ENCODE measurements around the gene PHPT1. TPM values are rescaled to one million over a fixed set of nuclear protein-coding genes. Genes with fewer than 3 reads are reported as not detected.

PHPT1 gene
- 185 and 194 TPM in 2 replicates for total RNA-seq

DNA sequence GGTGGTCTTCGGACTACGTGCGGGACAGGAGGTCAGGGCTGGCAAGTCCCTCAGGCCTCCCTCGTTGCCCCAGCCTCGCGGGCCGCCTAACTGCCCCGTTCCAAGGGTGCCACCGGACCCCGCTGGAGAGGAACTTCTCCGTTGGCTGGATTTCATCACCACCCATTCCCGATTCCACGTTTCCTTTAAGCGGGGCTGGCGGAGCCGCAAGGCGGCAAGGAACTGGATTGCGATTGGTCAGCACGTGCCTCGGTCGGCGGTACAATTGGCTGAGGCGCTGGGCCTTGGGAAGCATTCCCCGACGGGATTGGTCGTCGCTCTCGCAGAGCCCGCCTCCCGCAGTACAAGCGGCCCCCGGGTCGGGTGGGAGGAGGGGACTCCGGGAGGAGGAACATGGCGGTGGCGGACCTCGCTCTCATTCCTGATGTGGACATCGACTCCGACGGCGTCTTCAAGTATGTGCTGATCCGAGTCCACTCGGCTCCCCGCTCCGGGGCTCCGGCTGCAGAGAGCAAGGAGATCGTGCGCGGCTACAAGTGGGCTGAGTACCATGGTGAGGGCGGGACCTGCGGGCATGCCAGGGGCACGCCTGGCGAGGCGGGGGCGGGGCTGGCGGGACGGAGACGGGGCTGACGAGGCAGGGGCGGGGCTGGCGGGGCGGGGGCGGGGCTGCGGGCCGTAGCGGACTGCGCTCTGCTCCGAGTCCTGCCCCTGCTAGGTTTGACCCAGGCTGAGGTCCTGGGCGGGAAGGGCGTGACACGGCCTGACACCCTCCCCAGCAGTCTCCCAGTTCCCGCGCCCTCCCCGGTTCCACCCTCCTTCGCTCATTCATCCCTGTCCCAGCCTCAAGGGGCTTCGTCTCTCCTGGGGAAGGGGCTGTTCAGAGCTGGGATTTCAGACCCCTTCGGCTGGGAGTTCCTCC lies at the start of gene PHPT1:
TSS of gene PHPT1 (plus strand) at position 372 of the 922 bp plus-strand sequence. CDS start at position 394, 22 bp downstream.

DNA sequence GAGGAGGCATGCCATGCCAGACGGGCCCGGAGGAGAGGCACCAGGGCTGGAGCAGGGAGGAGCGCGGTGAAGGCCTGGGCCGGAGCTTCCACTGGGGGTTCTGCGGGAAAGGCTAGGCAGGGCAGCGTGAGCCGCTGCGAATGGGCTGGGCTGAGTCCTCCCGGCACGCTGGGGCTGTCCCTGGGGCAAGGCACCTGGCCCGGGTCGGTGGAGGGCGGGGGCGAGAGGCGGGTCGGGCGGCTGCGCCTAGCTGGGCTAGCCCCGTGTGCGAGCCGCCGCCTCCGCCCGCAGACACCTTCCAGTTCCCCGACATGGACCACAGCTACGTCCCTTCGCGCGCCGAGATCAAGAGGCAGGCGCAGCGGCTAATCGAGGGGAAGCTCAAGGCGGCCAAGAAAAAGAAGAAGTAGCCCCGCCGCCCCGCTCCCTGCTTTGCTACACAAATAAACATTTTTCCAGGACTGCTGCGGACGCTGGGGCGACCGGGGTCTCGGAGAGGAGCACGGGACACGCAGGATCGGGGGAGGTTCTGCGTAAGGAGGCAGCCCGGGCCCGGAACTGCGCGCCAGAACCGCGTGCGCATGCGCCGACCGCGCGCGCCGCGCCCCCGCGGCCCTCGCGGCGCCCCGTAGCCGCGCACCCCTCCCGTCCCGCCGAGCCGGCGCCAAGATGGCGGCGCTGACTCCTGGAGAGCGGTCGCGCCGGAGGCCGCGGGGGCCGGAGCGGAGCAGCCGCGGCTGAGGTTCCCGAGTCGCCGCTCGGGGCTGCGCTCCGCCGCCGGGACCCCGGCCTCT lies 41.7 kb upstream of the PHPT1 start, which contains the start of gene RABL6:
TSS of gene RABL6 (plus strand) at position 668 of the 794 bp plus-strand sequence. CDS start 249 bp downstream, outside the sequence.

DNA sequence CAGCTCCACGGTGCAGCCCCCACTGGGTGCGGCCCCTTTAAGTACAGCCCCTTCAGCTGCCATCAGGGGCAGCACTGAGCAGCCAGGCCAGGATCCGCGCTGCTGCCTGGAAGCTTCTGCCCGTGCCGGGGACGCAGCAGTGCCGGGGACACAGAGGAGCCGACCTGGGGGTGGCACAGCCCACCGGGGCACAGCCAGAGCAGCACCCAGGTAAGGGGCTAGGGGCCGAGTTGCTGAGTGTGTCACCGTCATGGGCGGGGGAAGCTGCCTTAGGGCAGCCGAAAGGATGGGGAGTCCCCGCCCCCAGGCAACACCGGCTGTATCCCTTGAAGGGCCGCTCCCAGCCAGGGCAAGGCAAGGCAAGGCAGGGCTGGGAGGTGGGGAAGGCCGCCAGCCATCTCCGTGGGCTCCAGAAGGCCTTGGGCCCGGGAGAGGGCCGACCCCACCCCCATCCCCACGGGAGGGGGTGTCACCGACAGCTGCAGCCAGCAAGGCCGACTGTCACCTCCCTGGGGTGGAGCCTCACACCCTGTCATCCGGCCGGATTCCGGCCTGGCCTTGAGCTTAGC lies 6.7 kb upstream of the PHPT1 start, which contains the start of gene AJM1:
TSS of gene AJM1 (plus strand) at position 99 of the 569 bp plus-strand sequence. CDS start 1,937 bp downstream, outside the sequence.

DNA sequence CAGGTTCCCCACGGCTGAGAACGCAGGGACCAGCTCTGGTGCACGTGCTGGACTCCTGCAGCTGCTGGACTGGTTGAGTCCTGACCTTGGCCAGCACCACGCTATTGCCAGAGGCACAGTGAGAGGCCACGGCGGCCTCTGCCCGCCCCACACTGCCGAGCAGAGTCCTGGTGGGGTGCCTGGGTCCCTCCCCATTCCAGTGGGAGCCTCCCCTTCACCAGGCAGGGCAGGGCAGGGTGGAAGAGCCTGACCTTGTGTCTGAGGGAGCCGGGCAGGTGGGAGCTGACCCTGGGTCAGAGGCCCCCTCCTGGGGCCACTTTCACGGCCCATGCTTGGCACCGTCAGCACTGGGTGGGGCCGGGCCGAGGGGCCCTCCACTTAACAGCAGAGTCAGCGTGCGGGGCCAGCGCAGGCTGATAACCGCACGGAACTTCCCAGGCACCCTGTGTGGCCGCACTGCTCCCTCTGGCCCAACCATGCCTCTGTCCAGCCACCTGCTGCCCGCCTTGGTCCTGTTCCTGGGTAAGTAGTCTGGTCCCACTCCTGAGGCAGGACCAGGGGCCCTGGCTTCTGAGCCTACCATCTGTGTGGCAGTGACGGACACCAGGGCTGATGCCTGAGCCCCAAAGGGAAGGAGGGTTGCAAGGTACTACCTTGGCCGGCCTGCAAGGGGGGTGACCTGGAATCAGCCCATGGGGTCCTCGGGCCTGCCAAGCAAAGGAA lies 2.9 kb downstream of the PHPT1 start, which contains the start of gene MAMDC4:
TSS of gene MAMDC4 (plus strand) at position 406 of the 723 bp plus-strand sequence. CDS start at position 477, 71 bp downstream.

DNA sequence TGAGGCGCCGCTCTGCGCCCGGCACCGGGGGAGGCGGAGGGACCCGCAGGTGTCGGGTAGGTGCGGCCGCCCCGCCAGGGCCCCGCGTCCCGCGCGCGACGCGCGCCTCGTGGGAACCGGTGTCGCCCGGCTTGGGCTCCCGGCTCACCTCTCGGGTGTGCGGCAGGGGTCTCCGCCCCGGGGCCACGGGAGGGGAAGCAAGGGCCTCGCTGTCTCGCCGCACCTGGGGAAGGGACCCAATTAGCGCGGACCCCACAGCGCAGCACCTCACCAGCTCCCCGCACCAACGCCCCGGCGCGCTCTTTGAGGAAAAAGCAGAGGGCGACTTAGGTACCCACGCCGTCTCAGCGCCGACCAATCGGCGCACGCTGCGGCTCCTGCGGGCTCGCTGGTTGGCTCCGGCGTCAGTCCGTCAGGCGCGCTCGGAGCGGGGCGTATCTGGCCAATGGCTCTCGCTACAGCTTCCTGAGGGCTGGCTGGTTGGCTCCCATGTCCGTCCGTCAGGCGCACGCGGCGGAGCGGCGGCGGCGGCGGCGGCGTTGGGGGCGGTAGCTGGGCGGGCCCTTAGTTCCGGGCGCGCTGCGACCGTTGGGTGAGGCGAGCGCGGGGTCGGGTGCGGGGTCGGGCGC lies 36.9 kb downstream of the PHPT1 start, which contains the start of gene TRAF2:
TSS of gene TRAF2 (plus strand) at position 567 of the 629 bp plus-strand sequence. CDS start 12,225 bp downstream, outside the sequence.

Other genes starting within 250 kb of the PHPT1 start
- gene EGFL7, start 186.5 kb upstream of the PHPT1 start, total RNA-seq: 364 and 407 TPM in 2 replicates
- 38.1 and 43.9 TPM in 2 replicates for gene AGPAT2, start 162.0 kb upstream of the PHPT1 start, total RNA-seq
- 53.4 and 56.1 TPM in 2 replicates for gene DIPK1B, start 136.8 kb upstream of the PHPT1 start, total RNA-seq
- gene LCN10, start 106.5 kb upstream of the PHPT1 start, total RNA-seq: not detected in 2 replicates
- gene LCN6, start 100.9 kb upstream of the PHPT1 start, total RNA-seq: not detected in 2 replicates
- not detected in 2 replicates for gene LCN8, start 91.2 kb upstream of the PHPT1 start, total RNA-seq
- not detected in 2 replicates for gene LCN15, start 84.9 kb upstream of the PHPT1 start, total RNA-seq
- 41.9 and 66.5 TPM in 2 replicates for gene TMEM141, start 58.1 kb upstream of the PHPT1 start, total RNA-seq
- 0.52 and 0.98 TPM in 2 replicates for gene CCDC183, start 53.1 kb upstream of the PHPT1 start, total RNA-seq
- 49.3 and 52.9 TPM in 2 replicates for gene RABL6, start 41.5 kb upstream of the PHPT1 start, total RNA-seq
- gene AJM1, start 6.9 kb upstream of the PHPT1 start, total RNA-seq: 0.60 and 0.65 TPM in 2 replicates
- gene MAMDC4, start 2.9 kb downstream of the PHPT1 start, total RNA-seq: 0.52 and 0.65 TPM in 2 replicates
- gene EDF1, start 16.9 kb downstream of the PHPT1 start, total RNA-seq: 286 and 317 TPM in 2 replicates
- 12.7 and 18.0 TPM in 2 replicates for gene TRAF2, start 37.1 kb downstream of the PHPT1 start, total RNA-seq
- 140 and 161 TPM in 2 replicates for gene FBXW5, start 95.3 kb downstream of the PHPT1 start, total RNA-seq
- gene C8G, start 95.8 kb downstream of the PHPT1 start, total RNA-seq: 0.54 and 0.77 TPM in 2 replicates
- gene LCN12, start 102.9 kb downstream of the PHPT1 start, total RNA-seq: 0.11 TPM in 1 of 2 replicates, not detected in the other
- 0.43 and 2.8 TPM in 2 replicates for gene PTGDS, start 128.1 kb downstream of the PHPT1 start, total RNA-seq
- under 0.01 TPM in 1 of 2 replicates, not detected in the other for gene LCNL1, start 133.6 kb downstream of the PHPT1 start, total RNA-seq
- gene PAXX, start 143.0 kb downstream of the PHPT1 start, total RNA-seq: 8.0 and 9.2 TPM in 2 replicates
- gene CLIC3, start 147.2 kb downstream of the PHPT1 start, total RNA-seq: not detected in 2 replicates
- 4.8 and 6.8 TPM in 2 replicates for gene ABCA2, start 178.8 kb downstream of the PHPT1 start, total RNA-seq
- not detected in 2 replicates for gene FUT7, start 182.7 kb downstream of the PHPT1 start, total RNA-seq
- gene NPDC1, start 196.8 kb downstream of the PHPT1 start, total RNA-seq: 4.8 and 8.2 TPM in 2 replicates
- not detected in 2 replicates for gene ENTPD2, start 204.7 kb downstream of the PHPT1 start, total RNA-seq
- gene SAPCD2, start 221.1 kb downstream of the PHPT1 start, total RNA-seq: 2.0 and 2.5 TPM in 2 replicates
- gene UAP1L1, start 228.1 kb downstream of the PHPT1 start, total RNA-seq: 19.7 and 21.1 TPM in 2 replicates
- 54.2 and 55.7 TPM in 2 replicates for gene MAN1B1, start 237.6 kb downstream of the PHPT1 start, total RNA-seq